H7 (cell line): ENCODE measurements around the gene CREB3L1. TPM values are rescaled to one million over a fixed set of nuclear protein-coding genes. Genes with fewer than 3 reads are reported as not detected.

Source experiments
- DNase-seq: peaks from one replicate; pipeline ENCODE4 v3.0.0; 2012
- H3K27me3 ChIP-seq: 2 replicates; pipeline ENCODE4 v1.6.0; 2011; ENCODE audit warnings: mild to moderate bottlenecking, low read length; ENCODE audit not compliant: control insufficient read depth, insufficient read depth
- H3K36me3 ChIP-seq: replicated peaks from 2 replicates; pipeline ENCODE4 v1.5.1; 2011; ENCODE audit warnings: low read length; ENCODE audit not compliant: control insufficient read depth, insufficient read depth
- H3K4me3 ChIP-seq: 2 replicates; pipeline ENCODE4 v1.5.1; 2011; ENCODE audit warnings: low read depth, mild to moderate bottlenecking, control low read depth, low read length, moderate library complexity; ENCODE audit not compliant: insufficient read depth
- total RNA-seq: library from RNA; depleted of rRNA; stranded (reverse); fragments of >200 nt; shearing (Covaris generic); gene quantifications from 2 replicates; pipeline ENCODE4 v1.2.3, GENCODE V29; 2014

The CREB3L1 gene
- total RNA-seq, 1 experiment from 2014 or later = 1.6 TPM

- peaks cover 1% of the 10 kb centered on the region for H3K36me3 ChIP-seq
- no peaks in the 10 kb centered on the region for H3K27me3 ChIP-seq
- DNase-seq = no peak
- H3K4me3 ChIP-seq = no peak overlapping the region
These were observed 28.9 kb downstream of the CREB3L1 start for GRCh38 chr11:46306296-46306853.

- Histone ChIP-seq H3K27me3 (no peaks in the 10 kb centered on the region), H3K36me3 (peaks cover 1% of the 10 kb centered on the region; the same call in 1 of the 2 replicates), H3K4me3 (no peak overlapping the region)
- DNase-seq = no peak
These were observed 29.9 kb downstream of the CREB3L1 start for GRCh38 chr11:46307369-46307768.

GRCh38 chr11:46307785-46308341 is 30.4 kb downstream of the CREB3L1 start:
- Histone ChIP-seq H3K27me3 (no peaks in the 10 kb centered on the region), H3K4me3 (no peak overlapping the region), H3K36me3 (peaks cover 1% of the 10 kb centered on the region; the same call in 1 of the 2 replicates)
- peak; percentile 81 for DNase-seq

GRCh38 chr11:46308631-46309419 is 31.4 kb downstream of the CREB3L1 start:
- H3K36me3 ChIP-seq = peaks cover 1% of the 10 kb centered on the region; the same call in 1 of the 2 replicates
- no peaks in the 10 kb centered on the region for H3K27me3 ChIP-seq
- DNase-seq = peak; percentile 94
- H3K4me3 ChIP-seq = no peak overlapping the region

GRCh38 chr11:46309814-46310259 is 32.4 kb downstream of the CREB3L1 start:
- Histone ChIP-seq H3K4me3 (no peak overlapping the region), H3K36me3 (peaks cover 1% of the 10 kb centered on the region; the same call in 1 of the 2 replicates), H3K27me3 (no peaks in the 10 kb centered on the region)
- no peak for DNase-seq

GRCh38 chr11:46315033-46315738 is 37.7 kb downstream of the CREB3L1 start:
- DNase-seq = peak; percentile 99
- H3K36me3 ChIP-seq = peaks cover 1% of the 10 kb centered on the region
- no peak overlapping the region for H3K4me3 ChIP-seq
- no peaks in the 10 kb centered on the region for H3K27me3 ChIP-seq

GRCh38 chr11:46315783-46316563 is 38.5 kb downstream of the CREB3L1 start:
- Histone ChIP-seq H3K4me3 (no peak overlapping the region), H3K36me3 (peaks cover 1% of the 10 kb centered on the region), H3K27me3 (no peaks in the 10 kb centered on the region)
- DNase-seq = no peak

GRCh38 chr11:46319074-46319453 is 41.6 kb downstream of the CREB3L1 start:
- peaks cover 1% of the 10 kb centered on the region for H3K36me3 ChIP-seq
- H3K4me3 ChIP-seq = no peak overlapping the region
- H3K27me3 ChIP-seq = no peaks in the 10 kb centered on the region
- DNase-seq = no peak

GRCh38 chr11:46321757-46322156 is 44.3 kb downstream of the CREB3L1 start:
- Histone ChIP-seq H3K4me3 (no peak overlapping the region), H3K27me3 (no peaks in the 10 kb centered on the region), H3K36me3 (peaks cover 1% of the 10 kb centered on the region)
- DNase-seq = no peak

GRCh38 chr11:46322759-46323158 is 45.3 kb downstream of the CREB3L1 start:
- Histone ChIP-seq H3K27me3 (no peaks in the 10 kb centered on the region), H3K36me3 (peaks cover 1% of the 10 kb centered on the region)
- DNase-seq = peak; percentile 85

GRCh38 chr11:46326813-46327416 is 49.5 kb downstream of the CREB3L1 start:
- H3K4me3 ChIP-seq = no peak overlapping the region
- peaks cover 23% of the 10 kb centered on the region for H3K27me3 ChIP-seq
- DNase-seq = no peak
- H3K36me3 ChIP-seq = no peaks in the 10 kb centered on the region

More at GRCh38 chr11:46322759-46323158, 45.3 kb downstream of the CREB3L1 start:
- no peak overlapping the region for H3K4me3 ChIP-seq

- Histone ChIP-seq H3K36me3 (no peaks in the 10 kb centered on the region), H3K27me3 (peaks cover 32% of the 10 kb centered on the region), H3K4me3 (no peak overlapping the region)
- DNase-seq = no peak
These were observed 50.4 kb downstream of the CREB3L1 start for GRCh38 chr11:46327829-46328228.

GRCh38 chr11:46330154-46330553 is 52.7 kb downstream of the CREB3L1 start:
- DNase-seq = no peak
- H3K4me3 ChIP-seq = no peak overlapping the region
- H3K36me3 ChIP-seq = no peaks in the 10 kb centered on the region
- peaks cover 51% of the 10 kb centered on the region for H3K27me3 ChIP-seq
